Right hindlimb (tissue), 1 donor: Measurements from ENCODE around the gene RELCH.

Experiments
- DNase-seq: peaks from one replicate; pipeline ENCODE4 v3.0.0-alpha.2; 2018

Gene RELCH

DNA sequence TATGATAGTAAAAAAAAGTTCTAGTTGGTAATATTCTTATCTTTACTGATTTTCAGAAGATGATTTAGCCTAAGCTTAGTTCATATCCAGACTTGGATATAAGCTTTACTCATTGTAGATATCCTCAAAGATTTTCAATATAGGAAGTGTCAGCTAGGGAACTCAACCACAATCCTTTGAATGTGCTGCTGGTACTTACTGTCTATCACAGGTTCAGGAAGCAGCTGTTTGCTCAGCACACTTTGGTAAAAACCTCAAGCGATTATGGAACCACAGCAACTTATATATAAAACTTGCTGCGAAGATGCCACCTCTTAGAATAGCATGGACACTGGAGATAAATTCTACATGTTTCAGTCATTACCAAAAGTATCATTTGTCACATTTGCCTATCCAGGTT lies 77.9 kb downstream of the RELCH start:
- no peak for DNase-seq

DNA sequence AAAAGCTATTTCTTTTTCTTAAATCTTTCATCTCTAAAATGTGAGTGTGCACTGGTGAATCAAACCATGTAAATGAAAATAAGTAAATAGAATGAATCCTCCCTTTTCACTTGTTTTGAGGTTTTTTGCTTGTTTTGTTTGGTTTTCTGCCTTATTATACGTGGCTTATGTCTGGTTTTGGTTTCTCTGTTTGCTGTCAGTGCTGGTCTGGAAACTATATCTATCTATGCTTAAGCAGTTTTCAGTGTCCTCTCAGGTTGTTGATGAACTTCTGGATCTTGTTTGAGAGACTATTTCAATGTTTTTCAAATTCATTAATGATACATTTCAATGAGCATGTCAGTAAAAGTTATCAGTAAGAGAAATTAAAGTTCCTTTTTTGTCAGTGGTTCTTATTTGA lies 90.0 kb downstream of the RELCH start:
- no peak for DNase-seq

- DNase-seq = no peak
These were observed 92.5 kb downstream of the RELCH start for GRCh38 chr18:62279561-62279960.

GRCh38 chr18:62280058-62280457 lies 93.0 kb downstream of the RELCH start:
- no peak for DNase-seq

DNA sequence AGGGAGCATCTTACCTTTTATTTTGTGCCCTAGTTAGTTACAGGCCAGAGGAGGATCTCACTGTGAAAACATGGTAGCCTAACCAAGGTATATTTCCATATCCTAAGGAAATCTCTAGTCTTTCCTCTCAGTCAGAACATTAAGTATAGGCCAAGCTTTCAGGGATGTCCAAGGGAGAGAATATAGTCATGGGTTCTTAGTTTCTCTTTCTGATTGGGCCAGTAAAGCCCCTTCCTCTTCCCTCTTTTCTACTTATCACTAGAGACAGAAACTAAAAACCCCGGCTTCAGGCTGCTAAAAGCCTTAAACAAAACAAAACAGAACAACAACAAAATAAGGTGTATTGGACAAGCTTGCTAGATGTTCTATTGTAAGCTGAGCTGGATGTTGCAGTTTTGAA lies 93.7 kb downstream of the RELCH start:
- no peak for DNase-seq

DNA sequence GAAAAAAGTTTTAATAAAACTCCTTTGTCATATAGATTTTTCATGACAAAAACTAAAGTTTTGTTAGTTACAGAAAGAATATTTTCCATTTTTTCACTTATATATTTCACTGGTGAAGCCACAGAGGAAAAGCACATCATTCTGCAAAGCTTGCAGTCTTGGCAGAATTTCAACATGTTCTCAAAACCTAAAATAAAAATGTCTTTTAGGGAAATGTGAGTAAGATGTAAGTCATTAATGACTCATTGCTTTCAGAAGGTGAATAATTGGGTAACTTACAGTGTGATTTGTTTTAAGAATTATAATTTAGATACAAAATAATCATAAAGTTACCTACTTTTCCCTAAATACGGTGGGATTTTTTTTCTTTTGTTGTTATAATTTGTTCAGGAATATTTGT lies 94.6 kb downstream of the RELCH start:
- DNase-seq = no peak

GRCh38 chr18:62282188-62282629 lies 95.2 kb downstream of the RELCH start:
- peak; percentile 22 for DNase-seq

GRCh38 chr18:62284637-62285036 lies 97.6 kb downstream of the RELCH start:
- no peak for DNase-seq

DNA sequence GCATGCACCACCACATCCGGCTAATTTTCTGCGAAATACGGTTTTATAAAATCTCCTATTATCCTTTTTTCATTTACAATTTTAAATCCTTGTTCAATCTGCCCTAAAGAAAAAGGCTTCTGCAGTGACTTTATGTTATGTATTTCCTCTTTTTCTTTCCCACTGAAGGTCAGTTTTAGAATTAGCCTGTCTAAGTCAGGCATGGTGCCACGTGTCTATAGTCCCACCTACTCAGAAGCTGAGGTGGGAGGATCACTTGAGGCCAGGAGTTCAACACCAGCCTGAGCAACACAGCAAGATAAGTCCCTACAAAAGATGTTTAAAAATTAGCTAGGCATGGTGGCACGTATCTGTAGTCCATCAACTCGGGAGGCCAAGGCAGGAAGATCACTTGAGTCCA lies 98.2 kb downstream of the RELCH start:
- no peak for DNase-seq

DNA sequence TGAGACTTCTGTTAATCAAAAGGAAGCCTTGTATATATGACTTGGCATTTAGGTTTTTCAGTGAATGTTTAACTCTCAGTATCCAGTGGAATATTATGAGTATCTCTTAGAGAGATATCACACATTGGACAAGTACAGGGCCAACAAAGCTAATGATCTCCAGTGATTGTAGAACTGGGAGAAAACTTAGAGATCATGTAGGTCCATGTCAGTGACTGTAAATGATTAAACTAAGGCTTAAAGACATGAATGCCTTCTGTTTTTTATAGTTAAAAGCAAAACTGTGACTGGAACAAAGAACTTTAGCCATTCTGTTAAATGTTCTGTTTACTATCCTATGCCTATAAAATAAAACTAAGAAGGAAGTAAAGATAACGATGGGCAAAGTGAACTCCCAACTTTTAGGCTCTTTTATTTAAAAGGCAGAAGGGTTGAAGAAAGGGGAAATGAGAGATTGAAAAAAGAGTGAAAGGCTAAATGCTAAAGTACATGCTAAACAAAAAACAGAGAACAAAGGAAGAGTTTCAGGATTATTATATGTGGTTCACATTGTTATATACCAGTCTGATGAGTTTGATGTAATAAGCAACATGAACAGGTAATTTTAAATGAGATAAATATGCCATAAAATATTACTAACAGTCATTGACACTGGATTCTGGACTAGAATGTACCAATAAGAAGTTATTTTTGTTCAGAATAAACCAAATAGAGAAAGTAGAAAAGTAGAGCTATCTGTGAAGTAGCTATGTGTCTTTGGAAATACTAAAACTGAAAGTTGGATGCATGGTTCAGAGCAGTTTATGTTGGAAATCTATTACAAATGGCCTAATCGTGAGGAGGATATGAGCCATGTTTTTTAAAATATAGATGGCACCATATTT lies 101.0 kb downstream of the RELCH start:
- no peak for DNase-seq

GRCh38 chr18:62288665-62289008 lies 101.6 kb downstream of the RELCH start:
- no peak for DNase-seq

GRCh38 chr18:62289047-62289446 lies 102.0 kb downstream of the RELCH start:
- DNase-seq = no peak

- DNase-seq = no peak
These were observed 107.0 kb downstream of the RELCH start for GRCh38 chr18:62294073-62294472.

DNA sequence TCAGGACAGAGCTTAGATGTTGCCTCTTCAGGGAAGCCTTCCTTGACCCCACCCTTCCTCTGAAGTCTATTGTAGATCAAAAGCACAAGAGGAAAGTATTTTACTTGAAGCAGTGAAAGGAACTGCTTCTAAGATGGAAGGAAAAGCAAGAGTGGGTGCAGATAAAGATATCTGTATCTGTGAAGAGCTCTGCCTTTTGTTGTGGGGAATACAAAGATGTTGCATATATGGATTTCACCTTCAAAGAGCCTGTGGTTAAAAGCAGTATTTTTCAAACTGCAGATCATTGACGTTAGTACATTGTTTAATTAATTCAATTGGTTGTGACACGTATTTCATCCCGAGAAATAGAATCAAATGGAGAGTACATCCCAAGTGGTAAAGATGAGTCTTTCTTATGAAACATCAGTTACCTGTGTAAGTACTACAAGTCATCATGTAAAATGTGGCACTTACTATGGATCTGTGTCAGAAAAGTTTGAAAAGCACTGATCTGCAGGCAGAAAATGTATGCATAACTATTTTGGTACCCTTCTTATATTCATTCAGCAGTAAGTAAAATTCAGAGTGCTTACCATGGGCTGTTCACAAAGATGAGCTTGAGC lies 113.4 kb downstream of the RELCH start:
- DNase-seq = no peak

GRCh38 chr18:62301322-62301721 lies 114.3 kb downstream of the RELCH start:
- no peak for DNase-seq

DNA sequence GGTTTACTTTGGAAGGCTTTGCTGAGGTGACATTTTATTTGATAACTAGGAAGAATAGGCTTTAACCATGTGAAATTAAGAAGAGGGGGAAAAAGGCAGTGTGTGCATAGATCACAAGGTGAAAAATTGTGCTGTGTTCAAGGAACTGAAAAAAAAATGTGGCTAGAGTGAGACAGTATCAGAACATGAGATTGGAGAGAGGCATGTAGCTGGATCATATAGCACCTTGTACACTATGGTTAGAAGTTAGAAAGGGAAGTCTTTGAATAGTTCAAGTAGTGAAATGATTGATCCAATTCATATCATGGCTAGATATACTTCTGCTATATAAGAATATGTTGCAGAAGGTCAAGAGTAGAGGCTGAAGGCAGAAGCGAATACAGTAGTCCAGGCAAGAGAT lies 125.8 kb downstream of the RELCH start:
- no peak for DNase-seq

DNA sequence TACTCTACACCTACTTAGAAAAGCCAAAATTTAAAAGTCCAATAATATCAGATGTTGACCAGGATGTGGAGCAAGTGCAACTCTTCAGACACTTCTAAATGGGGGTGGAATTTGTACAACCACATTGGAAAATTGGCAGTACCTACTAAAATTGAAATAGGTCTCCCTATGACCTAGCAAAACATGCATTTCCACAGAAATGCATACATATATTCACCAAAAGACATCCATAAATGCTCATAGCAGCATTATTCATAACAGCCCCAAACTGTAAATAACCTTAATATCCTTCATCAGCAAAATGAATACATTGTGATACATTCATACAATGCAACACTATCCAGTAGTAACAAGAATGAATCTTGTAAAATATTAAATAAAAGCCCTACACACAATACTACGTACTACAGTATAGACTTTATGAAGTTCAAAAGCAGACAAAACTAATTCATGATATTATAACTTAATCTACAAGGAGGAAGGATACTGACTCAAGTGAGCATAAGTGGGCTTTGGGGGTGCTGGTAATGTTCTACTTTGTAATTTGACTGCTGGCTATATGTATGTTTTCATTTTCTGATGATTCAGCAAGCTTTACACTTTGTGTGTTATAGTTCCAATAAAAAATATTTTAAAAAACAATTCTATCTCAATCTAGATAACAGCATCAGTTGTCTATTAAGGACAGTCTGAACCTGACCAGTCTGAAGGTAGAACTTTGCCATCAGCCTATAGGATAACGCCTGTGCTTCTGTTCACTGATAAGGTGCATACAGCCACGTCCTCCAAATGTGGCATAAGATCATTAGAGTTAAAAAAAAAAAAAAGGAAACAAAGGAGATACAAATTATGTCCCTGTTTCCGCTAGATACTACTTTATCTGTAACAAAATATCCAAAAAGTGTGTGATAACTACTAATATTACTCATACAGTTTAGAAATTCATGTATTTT lies 131.4 kb downstream of the RELCH start:
- DNase-seq = no peak

DNA sequence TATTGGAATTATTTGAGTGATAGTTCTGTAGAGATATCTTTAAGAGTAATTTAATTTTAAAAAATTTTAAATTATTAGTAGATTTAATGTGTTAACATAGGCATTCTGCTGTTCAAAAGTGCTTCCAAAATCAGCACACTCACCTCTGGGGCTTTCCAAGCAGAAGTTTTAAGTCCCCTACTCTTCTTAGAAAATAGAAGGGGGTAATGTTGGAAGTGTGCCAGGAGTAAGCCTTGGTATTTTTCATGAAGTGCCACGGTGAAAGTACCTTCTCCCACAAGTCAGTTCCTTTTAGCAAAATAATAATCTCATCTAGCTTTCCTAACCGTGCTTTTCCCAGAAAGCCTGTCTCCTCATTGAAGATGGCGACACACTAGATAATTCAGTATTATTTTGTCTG lies 134.1 kb downstream of the RELCH start:
- DNase-seq = no peak

DNA sequence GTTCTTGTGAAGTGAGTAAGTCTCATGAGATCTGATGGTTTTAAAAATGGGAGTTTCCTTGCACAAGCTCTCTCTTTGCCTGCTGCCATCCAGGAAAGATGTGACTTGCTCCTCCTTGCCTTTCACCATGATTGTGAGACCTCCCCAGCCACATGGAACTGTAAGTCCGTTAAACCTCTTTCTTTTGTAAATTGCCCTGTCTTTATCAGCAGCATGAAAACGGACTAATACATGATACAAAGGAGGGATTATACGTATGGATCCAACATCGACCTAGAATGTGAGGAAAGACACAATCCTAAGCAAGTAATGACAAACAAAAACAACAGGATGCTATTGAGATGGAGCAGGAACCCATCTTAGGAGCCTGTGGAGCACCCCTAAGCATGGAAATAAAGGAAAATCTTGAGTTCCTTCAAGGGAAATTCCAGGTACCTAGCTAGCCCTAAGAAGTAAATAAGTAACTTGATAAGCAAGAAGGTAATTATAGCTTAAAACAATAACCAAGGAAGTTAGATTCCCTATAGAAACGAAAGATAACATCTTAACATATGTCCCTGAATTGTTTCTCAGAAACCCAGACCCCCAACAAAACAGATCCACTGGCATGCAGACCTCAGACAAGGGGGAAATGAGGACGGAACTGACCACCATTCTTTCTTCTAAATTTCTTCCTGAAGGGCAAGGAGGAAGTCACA lies 136.6 kb downstream of the RELCH start:
- no peak for DNase-seq

DNA sequence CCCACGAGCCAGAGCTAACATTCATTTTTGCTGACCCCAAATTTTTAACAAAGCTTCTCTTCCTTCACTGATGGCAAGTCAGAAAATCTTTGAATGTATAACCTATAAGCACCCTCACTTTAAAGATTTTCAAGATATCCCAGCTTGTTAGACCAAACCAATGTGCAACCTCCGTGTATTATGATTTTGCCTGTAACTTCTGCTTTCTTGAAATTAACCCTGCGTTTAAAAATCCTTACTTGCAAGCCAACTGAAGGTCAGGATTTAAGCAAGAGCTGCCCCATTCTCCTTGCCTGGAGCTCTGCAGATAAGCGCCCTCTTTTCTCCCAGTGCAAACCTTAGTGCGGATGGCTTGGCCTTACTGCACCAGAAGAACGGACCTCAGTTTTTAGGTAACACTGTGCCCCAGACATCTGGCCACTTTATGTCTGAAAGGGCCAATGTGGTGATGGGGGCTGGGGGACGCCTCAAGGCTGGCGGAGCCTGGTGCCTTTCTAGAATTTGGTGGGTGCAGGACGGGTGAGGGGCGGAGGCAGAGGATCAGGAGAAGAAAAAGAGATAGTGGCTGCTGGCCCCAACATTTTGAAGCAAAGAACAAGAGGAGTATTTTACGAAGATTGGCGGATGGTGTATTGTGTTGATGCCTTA lies 137.2 kb downstream of the RELCH start:
- no peak for DNase-seq

DNA sequence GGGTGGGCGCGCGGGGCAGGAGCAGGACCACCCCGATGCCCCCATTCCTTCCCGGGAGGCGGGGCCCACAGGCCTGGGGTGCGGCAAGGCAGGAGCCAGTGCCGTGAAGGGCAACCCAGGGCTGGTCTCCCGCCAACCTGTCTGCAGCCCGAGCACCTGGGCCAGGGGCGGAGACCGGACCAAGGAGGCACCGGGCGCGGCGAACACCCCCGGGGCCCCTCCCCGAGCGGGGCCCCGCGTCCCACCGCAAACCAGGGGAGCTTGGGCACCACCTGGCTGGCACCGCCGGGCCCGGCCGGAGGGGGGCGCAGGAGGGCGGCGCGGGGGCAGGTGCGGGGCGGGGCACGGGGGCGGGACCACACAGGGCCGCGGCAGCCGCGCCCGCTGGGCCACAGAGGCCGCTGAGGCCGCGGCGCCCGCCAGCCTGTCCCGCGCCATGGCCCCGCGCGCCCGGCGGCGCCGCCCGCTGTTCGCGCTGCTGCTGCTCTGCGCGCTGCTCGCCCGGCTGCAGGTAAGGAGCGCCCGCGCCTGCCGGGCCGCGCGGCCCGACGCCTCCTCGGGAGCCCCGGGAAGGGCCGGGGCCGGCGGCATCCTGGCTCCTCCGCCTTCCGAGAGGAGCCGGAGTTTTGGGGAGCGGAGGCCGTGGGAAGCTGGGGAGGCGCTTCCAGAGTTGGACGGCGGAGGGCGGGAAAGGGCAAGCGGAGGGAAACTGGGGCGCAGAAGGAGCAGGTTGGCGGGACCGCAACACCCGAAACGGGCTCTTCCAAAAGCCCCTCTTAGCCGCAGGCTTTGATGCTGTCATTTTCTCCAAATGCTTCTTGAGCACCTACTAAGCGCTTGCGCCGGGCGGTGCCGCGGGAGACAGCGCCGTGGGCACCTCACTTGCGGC lies 138.1 kb downstream of the RELCH start, which contains the start of gene TNFRSF11A:
Gene TNFRSF11A (plus strand): TSS at position 394 of the 889 bp plus-strand sequence. CDS start 43 bp downstream, at position 437.
- DNase-seq = peak; percentile 27
